ENCODE results near the gene FYCO1.

GRCh38 chr3:45874677-45875346, 120.8 kb downstream of the FYCO1 start:
- TF ChIP-seq POLR2AphosphoS5 (IDR thresholded peaks at IDR 0.05; ENCODE audit: low read depth, low read length) (no peak), POLR2A (IDR thresholded peaks at IDR 0.05; ENCODE audit: low read depth, low read length) (no peak)
